CD1c-positive myeloid dendritic cell (primary cell): ENCODE results near the gene CCDC82.
"Not testable (repeated sequence)": the region's sequence is repeated elsewhere in the genome, so short reads cannot be mapped to it uniquely, and the experiment has no call there.

ENCODE experiments used
- DNase-seq: peaks from one replicate; pipeline ENCODE4 v3.0.0-alpha.2; 2016; ENCODE audit errors: extremely low spot score

Gene CCDC82

DNA sequence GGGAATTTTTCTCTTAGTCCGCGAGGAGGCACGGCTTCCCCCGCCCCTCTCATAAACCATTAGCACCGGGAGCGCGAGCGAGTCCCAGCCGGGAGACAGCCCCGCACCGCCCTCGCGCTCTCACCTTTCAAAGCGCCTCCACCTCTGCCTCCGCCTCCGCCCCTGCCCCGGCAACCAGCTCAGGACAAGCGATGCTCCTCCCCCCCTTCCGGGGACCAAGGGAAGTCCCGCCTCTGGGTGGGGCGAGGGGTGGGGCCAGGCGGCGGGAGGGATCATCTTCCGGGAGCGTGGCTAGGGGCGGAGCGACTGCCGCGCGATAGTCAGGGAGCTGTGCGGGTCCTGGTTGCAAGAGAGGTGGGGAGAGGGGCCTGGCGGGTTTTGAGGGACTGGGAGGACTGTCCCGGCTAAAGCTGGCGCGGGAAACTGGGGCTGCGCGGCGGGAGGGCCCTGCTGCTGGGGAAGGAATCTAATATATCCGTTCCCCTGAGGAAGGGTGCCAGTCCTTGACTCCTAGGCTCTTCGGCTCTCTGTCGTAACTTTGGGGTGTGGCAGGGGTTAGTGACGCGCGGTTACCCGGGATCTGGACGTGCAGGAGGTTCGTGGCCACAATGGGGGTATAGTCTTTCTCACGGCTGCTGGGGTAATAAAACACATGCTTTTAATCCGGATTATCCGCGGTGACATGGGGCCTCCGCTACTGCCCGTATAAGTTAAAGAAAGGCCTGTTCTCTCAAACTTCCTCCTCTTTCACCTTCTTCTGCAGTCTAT, at the start of gene CCDC82, which contains the start of gene JRKL:
TSS of gene CCDC82 (minus strand) at position 193 of the 768 bp plus-strand sequence. CDS start 5,165 bp downstream, outside the sequence.
TSS of gene JRKL (plus strand) at position 294 of the 768 bp plus-strand sequence. CDS start 637 bp downstream, outside the sequence.
- DNase-seq, result peak; percentile 97

DNA sequence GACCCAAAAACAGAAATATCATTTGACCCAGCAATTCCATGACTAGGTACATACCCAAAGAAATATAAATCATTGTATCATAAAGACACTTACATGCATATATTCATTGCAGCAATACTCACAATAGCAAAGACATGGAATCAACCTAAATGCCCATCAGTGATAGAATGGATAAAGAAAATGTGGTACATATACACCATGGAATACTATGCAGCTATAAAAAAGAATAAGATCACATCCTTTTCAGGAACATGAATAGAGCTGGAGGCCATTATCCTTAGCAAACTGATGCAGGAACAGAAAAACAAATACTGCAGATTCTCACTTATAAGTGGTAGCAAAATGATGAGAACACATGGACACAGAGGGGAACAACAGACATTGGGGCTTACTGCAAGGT, 42.9 kb upstream of the CCDC82 start:
- DNase-seq, result not testable (repeated sequence)

DNA sequence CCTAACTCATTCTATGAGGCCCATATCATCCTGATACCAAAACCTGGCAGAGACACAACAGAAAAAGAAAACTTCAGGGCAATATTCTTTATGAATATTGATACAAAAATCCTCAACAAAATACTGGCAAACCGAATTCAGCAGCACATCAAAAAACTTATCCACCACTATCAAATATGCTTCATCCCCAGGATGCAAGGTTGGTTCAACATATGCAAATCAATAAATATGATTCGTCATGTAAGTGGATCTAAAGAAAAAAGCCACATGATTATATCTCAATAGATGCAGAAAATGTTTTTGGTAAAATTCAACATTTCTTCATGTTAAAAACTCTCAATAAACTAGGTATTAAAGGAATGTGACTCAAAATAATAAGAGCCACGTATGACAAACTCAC, 41.0 kb upstream of the CCDC82 start:
- DNase-seq, result no peak

DNA sequence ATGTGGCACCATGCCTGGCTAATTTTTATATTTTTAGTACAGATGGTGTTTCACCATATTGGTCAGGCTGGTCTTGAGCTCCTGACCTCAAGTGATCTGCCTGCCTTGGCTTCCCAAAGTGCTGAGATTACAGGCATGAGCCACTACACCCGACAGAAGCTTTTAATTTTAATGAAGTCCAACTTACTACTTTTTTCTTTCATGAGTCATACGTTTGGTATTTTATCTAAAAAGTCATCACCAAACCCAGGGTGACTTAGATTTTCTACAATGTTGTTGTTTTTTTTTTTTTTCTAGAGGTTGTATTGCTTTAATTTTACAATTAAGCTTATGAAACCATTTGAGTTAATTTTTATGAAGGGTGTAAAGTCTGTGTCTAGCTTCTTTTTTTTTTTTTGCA, 35.0 kb upstream of the CCDC82 start:
- DNase-seq, result no peak

DNA sequence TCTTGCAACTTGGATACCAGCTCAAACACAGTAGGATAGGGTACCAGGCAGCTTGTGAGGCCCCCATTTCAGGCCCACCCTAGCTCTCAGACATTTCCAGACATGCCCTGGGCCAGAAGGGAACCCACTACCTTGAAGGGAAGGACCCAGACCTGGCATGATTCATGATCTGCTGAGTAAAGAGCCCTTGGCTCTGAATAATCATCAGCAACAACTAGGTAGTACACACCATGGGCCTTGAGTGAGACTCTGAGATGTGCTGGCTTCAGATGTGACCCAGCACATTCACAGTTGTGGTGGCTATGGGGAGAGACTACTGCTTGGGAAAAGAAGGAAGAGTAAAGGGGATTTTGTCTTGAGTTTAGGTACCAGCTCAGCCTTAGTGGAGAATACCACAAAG, 23.7 kb upstream of the CCDC82 start:
- no peak for DNase-seq

DNA sequence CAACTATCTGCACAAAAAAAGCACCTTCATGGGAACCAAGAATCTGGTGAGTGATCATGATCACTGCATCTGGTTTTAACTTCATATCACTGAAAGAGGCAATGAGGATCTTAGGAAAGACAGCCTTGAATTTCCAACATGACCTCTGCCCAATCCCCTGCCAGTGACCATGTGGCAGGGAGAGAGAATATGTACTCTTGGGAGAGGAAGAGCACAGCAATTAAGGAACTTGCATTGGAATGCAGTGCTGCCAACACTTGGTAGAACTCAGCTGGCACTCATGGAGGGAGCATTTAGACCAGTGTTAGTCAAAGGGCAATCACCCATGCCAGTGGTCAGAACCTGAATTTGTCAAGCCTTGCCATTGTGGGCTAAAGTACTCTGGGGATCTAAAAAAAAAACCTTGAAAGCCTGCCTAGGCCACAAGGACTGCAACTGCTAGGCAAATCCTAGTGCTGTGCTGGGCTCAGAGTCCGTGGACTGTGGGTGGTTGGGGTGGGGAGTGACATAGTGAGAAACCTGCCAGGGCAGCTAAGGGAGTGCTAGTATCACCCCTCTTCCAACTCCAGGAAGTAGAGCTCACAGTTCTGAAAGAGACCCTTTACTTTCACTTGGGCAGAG, 23.2 kb upstream of the CCDC82 start:
- DNase-seq, result no peak

DNA sequence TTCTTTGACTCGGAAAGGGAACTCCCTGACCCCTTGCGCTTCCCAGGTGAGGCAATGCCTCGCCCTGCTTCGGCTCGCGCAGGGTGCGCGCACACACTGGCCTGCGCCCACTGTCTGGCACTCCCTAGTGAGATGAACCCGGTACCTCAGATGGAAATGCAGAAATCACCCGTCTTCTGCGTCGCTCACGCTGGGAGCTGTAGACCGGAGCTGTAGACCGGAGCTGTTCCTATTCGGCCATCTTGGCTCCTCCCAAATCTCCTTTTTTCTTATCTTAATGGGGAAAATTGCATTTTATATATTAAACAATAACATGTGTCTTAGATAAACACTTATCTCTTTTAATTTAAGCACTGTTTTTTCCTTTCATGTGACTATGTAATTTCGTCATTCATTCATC, 21.7 kb upstream of the CCDC82 start:
- not testable (repeated sequence) for DNase-seq

DNA sequence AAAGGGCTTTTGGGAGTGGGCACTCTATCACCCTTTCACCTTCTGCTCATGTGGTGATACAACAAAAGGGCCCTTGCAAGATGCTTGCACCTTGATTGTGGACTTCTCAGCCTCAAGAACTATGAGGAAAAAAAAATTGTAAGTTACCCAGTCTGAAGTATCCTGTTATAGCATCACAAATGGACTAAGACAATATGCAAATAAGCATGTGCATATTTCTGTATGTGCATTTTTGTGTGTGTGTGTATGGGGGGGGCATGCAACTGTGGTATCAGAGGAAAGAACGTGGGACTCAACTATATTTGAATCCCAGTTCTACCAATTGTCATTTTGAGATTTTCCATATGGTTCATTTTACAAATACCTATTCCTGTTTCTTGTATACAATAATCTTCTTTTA, 11.0 kb upstream of the CCDC82 start:
- DNase-seq, result no peak

DNA sequence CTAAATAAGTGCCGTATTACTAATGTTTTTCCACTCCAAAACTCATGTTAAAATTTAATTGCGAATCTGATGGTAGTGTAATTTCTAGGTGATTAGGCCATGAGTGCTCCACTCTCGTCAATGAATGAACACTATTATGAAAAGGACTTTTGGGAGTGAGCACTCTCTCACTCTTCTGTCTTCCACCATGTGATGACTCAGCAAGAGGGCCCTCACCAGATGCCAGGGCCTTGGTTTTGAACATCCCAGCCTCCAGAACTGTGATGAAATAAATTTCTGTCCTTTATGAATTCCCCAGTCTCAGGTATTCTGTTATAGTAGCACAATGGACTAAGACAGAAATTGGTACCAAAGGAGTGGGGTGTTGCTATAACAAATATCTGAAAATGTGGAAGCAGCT, 8.2 kb upstream of the CCDC82 start:
- no peak for DNase-seq

DNA sequence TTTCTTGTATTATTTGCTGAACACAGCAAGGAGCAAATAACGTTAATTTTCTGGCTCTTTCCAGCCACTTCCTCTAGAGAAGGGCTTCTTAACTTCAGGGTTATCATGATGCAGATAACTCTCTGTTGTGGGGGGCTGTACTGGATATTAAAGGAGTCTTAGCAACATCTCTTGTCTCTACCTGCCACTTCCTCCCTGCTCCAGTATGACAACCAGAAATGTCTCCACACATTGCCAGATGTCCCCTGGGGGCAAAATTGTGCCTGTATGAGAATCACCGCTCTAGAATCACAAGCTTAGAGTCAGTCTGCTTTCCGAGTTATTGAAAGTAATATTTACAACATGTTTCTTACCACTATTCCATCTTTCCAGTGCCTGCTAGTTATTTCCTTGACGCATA, 6.9 kb upstream of the CCDC82 start:
- no peak for DNase-seq

DNA sequence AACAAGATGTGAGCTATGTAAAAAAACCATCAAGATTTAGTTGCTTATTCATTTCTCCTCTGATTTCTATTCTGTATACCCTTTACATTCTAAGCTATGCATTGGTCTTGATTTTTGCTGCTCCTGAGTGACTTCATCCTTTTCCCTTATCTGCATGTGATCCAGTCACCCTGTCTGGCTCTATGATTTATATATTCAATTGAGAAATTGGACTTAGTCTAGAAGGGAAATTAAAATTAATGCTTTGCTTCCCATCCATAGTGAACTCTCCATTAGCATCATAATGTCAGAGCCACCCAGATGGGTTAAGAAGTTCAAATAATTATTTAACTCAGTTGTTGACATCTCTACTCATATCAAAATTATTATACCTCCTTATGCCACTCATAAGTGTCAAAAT, 5.1 kb upstream of the CCDC82 start:
- DNase-seq, result no peak

DNA sequence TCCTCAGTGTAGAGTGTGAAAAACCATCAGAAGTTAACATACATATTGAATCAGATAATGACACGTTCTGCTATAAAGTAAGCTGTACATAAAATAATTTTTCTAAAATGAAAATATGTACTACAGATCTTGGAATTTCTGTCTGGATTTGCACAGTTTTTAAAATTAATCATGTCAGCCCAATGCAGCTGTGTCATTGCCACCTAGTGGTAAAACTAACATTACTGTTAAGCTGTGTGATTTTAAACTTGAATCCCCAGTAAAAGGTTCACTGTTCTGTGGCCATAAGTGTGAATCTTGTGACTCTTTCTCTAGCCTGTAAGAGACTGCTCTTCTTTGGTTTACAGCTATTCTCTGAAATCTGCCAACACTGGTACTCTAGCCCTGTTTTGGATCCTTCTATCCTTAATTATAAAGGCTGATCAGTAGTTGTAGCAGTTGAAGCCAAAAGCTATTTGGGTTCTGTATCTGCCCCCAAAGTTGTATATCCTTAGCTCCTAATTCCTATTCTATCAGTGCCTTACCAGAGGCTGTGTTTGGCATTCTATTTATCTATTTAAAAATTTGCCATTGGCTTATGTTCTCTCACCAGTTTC, 4.1 kb upstream of the CCDC82 start:
- peak; percentile 60 for DNase-seq

DNA sequence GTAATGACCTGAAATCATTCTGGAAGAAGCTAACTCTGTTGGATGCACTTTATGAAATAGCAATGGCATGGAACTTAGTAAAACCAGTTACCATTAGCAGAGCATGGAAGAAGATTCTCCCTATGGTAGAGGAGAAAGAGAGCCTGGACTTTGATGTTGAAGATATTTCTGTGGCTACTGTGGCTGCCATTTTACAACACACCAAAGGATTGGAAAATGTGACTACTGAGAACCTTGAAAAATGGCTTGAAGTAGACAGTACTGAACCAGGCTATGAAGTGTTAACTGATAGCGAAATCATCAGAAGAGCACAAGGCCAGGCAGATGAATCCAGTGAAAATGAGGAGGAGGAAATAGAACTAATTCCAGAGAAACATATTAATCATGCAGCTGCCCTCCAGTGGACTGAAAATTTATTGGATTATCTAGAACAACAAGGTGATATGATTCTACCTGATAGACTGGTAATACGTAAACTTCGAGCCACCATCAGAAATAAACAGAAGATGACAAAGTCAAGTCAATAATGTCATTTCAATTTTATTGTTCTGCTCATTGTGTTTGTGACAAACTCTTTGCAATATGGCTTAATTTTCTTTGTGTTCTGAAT, 2.1 kb upstream of the CCDC82 start:
- DNase-seq, result no peak

DNA sequence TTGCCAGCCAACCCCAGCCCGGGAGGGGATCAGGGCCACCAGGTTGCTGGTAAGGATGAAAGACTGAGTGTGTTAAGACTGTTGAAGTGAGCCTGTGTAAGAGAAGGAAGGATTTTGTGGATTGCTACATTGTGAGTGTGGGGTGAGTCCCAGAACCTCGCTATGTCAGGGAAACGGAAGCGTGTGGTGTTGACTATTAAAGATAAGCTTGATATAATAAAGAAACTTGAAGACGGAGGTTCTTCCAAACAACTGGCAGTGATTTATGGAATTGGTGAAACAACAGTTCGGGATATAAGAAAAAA, 728 bp upstream of the CCDC82 start:
- DNase-seq, result no peak

DNA sequence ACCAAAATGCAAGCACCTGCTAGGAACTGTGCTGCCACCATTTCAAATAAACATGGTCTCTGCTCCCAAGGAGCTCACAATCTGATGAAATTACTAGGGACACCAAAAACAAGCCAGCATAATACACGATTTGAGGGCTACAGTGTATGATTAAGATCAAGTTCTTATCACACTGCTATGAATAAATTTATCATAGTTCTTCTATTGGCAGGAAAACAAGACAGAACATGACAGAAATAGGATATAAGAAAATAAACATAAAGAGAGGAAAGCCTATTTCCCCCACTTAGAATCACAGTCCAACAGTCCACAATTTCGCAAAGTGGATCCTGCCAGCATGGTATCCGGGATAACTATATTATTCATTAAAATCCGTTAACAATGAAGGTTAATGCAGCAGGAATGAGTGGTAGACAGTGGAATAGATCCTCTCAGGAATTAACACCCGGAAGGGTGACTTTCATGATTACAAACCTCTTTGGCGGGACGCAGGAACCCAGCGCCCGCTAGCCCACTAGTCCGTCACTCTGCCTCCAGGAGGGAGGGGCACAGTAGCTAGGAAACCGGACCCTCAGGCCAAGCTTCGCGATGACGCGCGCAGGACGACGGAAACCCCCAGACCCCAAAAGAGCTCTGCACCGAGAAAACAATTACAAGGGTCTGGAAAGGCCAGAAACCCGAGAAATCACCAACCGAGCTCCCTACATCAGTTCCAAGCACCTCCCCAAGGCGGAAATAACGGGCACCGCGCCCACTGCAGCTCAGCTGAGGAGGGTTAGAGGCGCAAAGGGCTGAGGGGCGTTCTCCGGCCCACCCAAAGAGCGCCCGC, 607 bp downstream of the CCDC82 start:
- peak; percentile 45 for DNase-seq

DNA sequence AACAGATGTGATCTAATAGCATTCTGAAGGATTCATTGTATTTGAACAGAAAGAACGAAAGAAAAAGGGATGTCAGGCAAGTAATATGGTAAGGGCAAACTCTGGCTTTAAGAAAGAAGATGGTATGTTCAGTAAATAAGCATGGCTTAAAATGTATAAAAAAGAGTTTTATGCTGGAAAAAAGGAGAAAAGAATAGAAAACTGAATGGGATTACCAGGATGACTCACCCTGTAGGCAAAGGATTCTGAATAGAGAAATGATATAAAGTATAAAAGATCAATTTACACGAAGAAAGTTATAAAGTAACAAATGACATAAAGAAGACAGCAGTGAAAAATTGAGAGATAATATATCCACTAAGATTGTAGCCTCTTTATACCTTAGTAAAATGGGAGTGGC, 4.5 kb downstream of the CCDC82 start:
- DNase-seq, result no peak

DNA sequence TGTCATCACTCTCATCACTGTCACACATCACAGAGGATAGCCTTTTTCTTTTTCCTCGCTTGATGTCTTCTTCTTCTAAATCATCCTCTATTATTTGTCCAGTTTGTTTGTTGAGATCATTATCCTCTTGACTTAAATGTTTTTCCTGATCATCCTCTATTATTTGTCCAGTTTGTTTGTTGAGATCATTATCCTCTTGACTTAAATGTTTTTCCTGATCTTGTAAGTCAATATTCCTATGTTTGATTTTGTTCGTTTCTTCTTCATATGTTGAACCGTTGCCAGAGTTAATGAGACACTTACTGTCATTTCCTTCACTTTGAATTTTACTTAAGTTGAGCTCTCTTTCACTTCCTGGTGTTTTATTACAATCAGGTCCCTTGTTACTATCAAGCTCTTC, 5.6 kb downstream of the CCDC82 start:
- DNase-seq, result no peak

DNA sequence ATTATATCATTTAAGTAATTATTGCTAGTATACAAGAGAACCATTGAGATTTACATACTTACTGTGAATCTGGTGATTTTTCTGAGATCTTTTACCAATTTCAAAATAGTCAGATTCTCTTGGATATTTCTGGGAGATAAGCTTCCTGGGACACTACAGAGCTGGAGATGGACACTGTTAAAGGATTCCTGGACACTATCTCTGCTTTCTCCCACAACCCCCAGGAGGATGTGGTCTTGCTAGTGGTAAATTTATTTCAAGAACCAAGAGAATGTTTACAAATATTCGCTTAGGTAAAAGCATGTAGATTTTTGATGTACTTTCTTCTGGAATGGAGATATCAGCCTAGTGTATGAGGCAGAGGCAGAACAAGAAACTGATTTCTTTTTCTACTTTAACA, 12.9 kb downstream of the CCDC82 start:
- DNase-seq, result no peak

DNA sequence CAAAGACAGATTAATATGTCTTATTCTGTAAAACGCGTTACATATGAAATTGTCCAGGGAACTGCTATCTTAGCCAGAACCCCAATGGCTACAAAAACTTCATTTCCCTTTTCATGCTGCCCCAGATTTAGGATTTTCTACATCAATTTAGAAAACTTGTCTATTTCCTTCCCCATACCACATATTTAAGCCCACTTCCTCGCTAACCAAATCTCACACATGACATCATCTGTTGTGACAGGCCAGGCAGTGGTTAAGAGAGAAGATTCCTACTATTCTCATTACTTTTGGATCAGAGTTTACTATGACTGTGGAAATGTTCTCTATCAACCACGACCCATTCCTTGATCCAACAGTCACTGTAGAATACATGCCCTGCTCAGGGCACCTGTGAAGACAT, 15.9 kb downstream of the CCDC82 start:
- no peak for DNase-seq

DNA sequence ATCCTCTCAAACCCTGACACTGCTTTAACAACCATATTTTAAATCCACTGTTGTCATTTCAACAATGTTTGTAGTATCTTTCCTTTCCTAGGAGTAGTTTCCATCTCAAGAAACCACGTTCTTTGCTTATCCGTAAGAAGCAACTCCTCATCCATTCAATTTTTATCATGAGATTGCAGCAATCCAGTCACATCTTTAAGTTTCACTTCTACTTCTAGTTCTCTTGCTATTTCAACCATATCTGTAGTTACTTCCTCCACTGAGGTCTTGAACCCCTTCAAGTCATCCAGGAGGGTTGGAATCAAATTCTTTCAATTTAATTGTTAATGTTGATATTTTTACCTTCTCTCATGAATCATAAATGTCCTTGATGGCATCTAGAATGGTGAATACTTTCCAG, 22.4 kb downstream of the CCDC82 start:
- DNase-seq, result peak; percentile 12

DNA sequence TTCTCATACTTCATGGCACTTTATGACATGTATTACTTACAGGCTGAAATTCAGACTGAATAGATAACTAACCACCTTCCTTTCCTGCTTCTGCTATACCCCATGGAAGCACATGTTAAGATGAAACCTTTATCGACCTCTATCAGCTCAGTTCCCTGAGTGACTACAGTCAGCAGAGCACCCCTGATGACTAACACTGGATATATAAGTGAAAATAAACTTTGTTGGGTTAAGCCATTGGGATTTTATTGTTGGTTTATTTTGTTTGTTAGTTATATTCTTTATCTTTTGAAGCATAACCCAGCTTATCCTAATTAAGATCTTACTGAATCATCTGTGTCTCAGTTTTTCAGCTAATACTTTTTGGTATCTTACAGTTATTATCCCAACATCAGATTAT, 23.7 kb downstream of the CCDC82 start:
- DNase-seq, result no peak

DNA sequence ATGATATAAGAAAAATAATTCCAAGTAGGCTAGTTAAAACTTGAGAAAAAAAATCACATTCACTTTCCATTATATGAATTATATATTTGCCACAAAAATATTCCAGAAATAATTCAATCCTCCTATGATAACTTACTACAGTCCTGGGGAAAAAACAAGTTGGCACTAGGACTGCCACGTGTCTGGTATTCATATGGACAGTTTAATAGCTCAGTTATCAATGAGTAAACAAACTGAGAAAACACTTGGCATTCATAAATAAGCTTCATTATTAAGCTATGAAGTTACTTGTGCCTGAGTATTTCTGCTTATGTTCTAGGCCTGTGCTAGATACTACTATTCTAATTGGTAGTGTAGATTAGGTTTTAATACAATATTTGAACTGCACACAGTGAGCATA, 24.2 kb downstream of the CCDC82 start:
- no peak for DNase-seq
